BE2C (cell line): ENCODE data around the gene KCNMA1.

Source experiments
- DNase-seq: peaks from one replicate; pipeline ENCODE4 v3.0.0-alpha.2; 2020
- H3K27me3 ChIP-seq: fragments of 250-450 bp; sonication (Bioruptor Pico); 2 replicates; pipeline ENCODE4 v1.5.1; 2020; ENCODE audit warnings: mild to moderate bottlenecking
- H3K36me3 ChIP-seq: fragments of 250-450 bp; sonication (Bioruptor Pico); 2 replicates; pipeline ENCODE4 v1.5.1; 2020; ENCODE audit warnings: mild to moderate bottlenecking
- H3K4me1 ChIP-seq: fragments of 250-450 bp; sonication (Bioruptor Pico); 2 replicates; pipeline ENCODE4 v1.5.1; 2020
- H3K4me3 ChIP-seq: 2 replicates; pipeline ENCODE4 v1.5.1; 2011; ENCODE audit warnings: low read depth, low read length
- H3K9me3 ChIP-seq: fragments of 250-450 bp; sonication (Bioruptor Pico); 2 replicates; pipeline ENCODE4 v1.5.1; 2020
- CTCF ChIP-seq: IDR thresholded peaks from 2 replicates; pipeline ENCODE4 v1.5.1; 2012; ENCODE audit warnings: mild to moderate bottlenecking, low read depth, low read length

KCNMA1 gene

GRCh38 chr10:77458986-77459590 lies 178.5 kb downstream of the KCNMA1 start:
- no peak for TF ChIP-seq CTCF
- peak; percentile 30 for DNase-seq
- Histone ChIP-seq H3K36me3 (no peaks in the 10 kb centered on the region), H3K9me3 (no peaks in the 10 kb centered on the region), H3K4me3 (no peak overlapping the region), H3K27me3 (no peaks in the 10 kb centered on the region), H3K4me1 (peaks cover 26% of the 10 kb centered on the region)

DNA sequence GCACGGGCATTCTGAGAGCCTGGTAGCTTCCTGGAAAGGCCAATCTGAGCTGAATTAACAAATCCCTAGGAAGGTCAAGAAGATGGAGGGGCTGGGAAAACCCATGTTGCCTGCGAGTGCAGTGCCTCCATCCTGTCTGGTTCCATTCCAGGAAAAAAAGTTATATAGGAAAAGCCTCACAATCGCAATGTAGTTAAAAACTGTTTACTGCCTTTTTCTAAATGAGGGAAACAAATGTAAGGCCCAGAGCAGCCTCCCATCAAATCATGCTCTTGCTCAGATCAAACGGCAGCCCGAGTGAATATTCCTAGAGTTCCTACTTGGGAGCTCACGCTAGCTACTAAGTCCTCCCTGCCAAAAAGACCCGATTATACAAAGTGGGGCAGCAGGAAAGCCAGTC lies 179.9 kb downstream of the KCNMA1 start:
- no peak for DNase-seq
- no peak for TF ChIP-seq CTCF
- Histone ChIP-seq H3K9me3 (no peaks in the 10 kb centered on the region), H3K36me3 (no peaks in the 10 kb centered on the region), H3K4me3 (no peak overlapping the region), H3K4me1 (peaks cover 26% of the 10 kb centered on the region), H3K27me3 (no peaks in the 10 kb centered on the region)

- Histone ChIP-seq H3K9me3 (no peaks in the 10 kb centered on the region), H3K36me3 (no peaks in the 10 kb centered on the region), H3K27me3 (no peaks in the 10 kb centered on the region), H3K4me1 (peaks cover 26% of the 10 kb centered on the region), H3K4me3 (no peak overlapping the region)
- TF ChIP-seq CTCF, result no peak
- no peak for DNase-seq
These were observed 180.3 kb downstream of the KCNMA1 start for GRCh38 chr10:77457266-77457665.

DNA sequence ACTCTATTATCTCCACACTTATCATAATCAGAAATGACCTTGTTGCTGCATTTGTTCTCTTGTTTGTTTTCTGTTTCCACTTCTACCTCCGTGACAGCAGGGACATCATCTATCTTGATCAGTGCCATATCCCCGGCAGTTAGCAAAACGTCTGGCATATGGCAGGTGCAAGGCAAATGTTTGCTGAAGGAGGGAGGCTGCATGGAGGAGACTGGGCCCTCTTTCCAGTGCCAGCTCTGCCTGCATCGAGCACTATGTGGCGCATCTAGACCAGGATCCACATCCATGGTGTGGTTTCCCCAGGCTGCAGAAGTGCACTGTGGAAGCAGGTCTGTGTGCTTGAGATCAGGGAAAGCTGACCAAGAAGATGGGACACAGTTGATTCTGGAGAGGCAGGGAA lies 181.2 kb downstream of the KCNMA1 start:
- peak; percentile 18; the same call in 1 of the 2 replicates for TF ChIP-seq CTCF
- H3K4me3 ChIP-seq, result no peak overlapping the region
- H3K9me3 ChIP-seq, result no peaks in the 10 kb centered on the region
- H3K27me3 ChIP-seq, result no peaks in the 10 kb centered on the region
- DNase-seq, result peak; percentile 62
- no peaks in the 10 kb centered on the region for H3K36me3 ChIP-seq
- peaks cover 26% of the 10 kb centered on the region for H3K4me1 ChIP-seq

DNA sequence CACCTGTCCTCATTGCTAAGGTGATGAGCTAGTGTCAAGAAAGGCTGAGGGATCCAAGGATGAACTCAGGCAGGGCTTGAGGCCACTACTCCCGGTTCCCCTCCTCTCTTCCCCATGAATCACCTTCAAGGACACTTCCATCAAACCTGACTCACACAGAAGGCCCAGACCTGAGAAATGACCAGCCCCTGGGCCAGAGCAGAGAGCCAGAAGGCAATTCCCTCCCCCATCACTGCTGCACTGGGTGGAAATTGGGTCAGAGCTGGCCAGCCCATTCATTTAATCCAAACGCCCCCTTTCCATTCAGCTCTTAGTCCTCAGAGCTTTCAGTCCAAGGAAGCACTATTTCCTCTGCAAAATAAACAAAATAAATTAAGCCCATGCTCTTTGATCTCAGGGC lies 182.0 kb downstream of the KCNMA1 start:
- no peak overlapping the region for H3K4me3 ChIP-seq
- no peak for TF ChIP-seq CTCF
- no peaks in the 10 kb centered on the region for H3K9me3 ChIP-seq
- no peaks in the 10 kb centered on the region for H3K27me3 ChIP-seq
- no peak for DNase-seq
- H3K4me1 ChIP-seq, result peaks cover 26% of the 10 kb centered on the region
- H3K36me3 ChIP-seq, result no peaks in the 10 kb centered on the region

DNA sequence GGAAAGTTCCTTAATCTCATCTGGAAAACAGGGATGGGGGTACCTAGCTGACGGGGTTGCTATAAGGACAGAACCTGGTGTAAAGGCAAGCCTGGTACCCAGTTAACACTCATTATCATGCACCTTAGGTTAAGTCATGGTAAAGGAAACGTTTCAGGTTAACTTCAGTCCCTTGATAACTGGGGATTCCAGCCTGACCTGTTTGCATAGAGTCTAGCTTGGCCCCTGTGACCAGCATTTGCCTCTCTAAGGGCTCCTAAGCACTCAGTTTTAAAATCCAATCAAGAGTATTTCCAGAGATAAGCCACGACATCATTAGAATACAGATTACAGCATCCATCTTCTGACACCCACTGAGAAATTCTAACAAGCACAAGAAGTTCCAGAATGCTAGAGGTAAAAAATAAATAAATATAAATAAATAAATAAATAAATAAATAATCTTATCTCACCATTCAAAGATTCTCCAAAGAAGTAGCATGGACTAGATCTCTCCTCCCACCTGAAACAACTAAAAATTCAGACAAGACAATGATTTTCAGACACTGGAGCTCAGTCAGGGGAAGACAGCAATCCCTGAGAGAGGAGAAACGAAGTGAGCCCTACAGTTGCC lies 184.6 kb downstream of the KCNMA1 start:
- H3K27me3 ChIP-seq, result no peaks in the 10 kb centered on the region
- H3K36me3 ChIP-seq, result no peaks in the 10 kb centered on the region

More for the DNA sequence above, 184.6 kb downstream of the KCNMA1 start:
- Histone ChIP-seq H3K9me3 (no peaks in the 10 kb centered on the region), H3K4me3 (no peak overlapping the region), H3K4me1 (peaks cover 12% of the 10 kb centered on the region)
- no peak for TF ChIP-seq CTCF
- no peak for DNase-seq
